B cell (primary cell): ENCODE measurements around the gene SMU1. TPM values are rescaled to one million over a fixed set of nuclear protein-coding genes. Genes with fewer than 3 reads are reported as not detected.

Experiments used
- ATAC-seq: fragments of 200-7000 bp; cut with Tn5 transposase; one replicate; pipeline ENCODE4 v1.10.0; 2021; ENCODE audit warnings: low read depth, mild to moderate bottlenecking, moderate number of reproducible peaks, moderate library complexity
- CTCF ChIA-PET: fragments of 350-600 bp; sonication (Branson Sonifier 250); formaldehyde crosslinking; loops from one replicate; lab custom pipeline; 2021; ENCODE audit warnings: antibody characterized with exemption, inconsistent platforms; lab: Charles Lee
- POLR2A ChIA-PET: fragments of 350-600 bp; sonication (Branson Sonifier 250); formaldehyde crosslinking; loops from one replicate; lab custom pipeline; 2021; ENCODE audit warnings: antibody characterized with exemption; lab: Charles Lee
- DNase-seq: peaks from one replicate; pipeline ENCODE4 v3.0.0; 2013
- H2AFZ ChIP-seq: 2 replicates; pipeline ENCODE4 v1.6.1; 2012; ENCODE audit warnings: mild to moderate bottlenecking, low read depth, low read length; ENCODE audit not compliant: insufficient read depth, poor library complexity, severe bottlenecking
- H3K27ac ChIP-seq, 2 donors: 1 replicate in 1 of 2; 2 replicates in 1 of 2; pipeline ENCODE4 v1.5.1; 2012 to 2013; ENCODE audit warnings: low read length in 2 of 2, mild to moderate bottlenecking in 2 of 2, moderate library complexity in 1 of 2
- H3K27me3 ChIP-seq, 4 experiments: fragments of 200-600 bp in 1 of 4; sonication (generic) in 1 of 4; replicated peaks in 1 of 4; 1 replicate in 2 of 4; 2 replicates in 2 of 4; pipeline versions ENCODE4 v1.6.1 to v1.7.0; 2013 to 2016; ENCODE audit warnings: low read length in 3 of 4, mild to moderate bottlenecking in 2 of 4, mixed read lengths in 1 of 4, moderate library complexity in 1 of 4; ENCODE audit not compliant: insufficient read depth in 4 of 4, control insufficient read depth in 3 of 4; ENCODE audit errors: control extremely low read depth in 1 of 4
- H3K36me3 ChIP-seq, 2 experiments: replicated peaks in 1 of 2; 1 replicate in 1 of 2; 2 replicates in 1 of 2; pipeline versions ENCODE4 v1.6.1 to v1.7.1; 2013; ENCODE audit warnings: low read length in 1 of 2; ENCODE audit not compliant: insufficient read depth in 2 of 2, control insufficient read depth in 1 of 2; ENCODE audit errors: control extremely low read depth in 1 of 2, extremely low read depth in 1 of 2
- H3K4me1 ChIP-seq, 2 donors: fragments of 200-600 bp in 1 of 2; sonication (generic) in 1 of 2; 1 replicate in 1 of 2; 2 replicates in 1 of 2; pipeline versions ENCODE4 v1.5.1 to v1.6.1; 2013 to 2017; ENCODE audit warnings: low read length in 2 of 2; ENCODE audit not compliant: control insufficient read depth in 2 of 2, insufficient read depth in 2 of 2
- H3K4me2 ChIP-seq: replicated peaks from 2 replicates; pipeline ENCODE3; 2012; ENCODE audit warnings: mild to moderate bottlenecking, low read depth, low read length; ENCODE audit not compliant: poor library complexity, severe bottlenecking
- H3K4me3 ChIP-seq, 5 experiments: fragments of 200-600 bp in 1 of 5; sonication (generic) in 1 of 5; 1 replicate in 3 of 5; 2 replicates in 2 of 5; pipeline versions ENCODE4 v1.5.1 to v1.7.0; 2011 to 2016; ENCODE audit warnings: low read length in 4 of 5, mild to moderate bottlenecking in 4 of 5, low read depth in 2 of 5, control low read depth in 1 of 5, moderate library complexity in 1 of 5; ENCODE audit not compliant: insufficient read depth in 1 of 5; ENCODE audit errors: control extremely low read depth in 1 of 5, extremely low read depth in 1 of 5
- H3K79me2 ChIP-seq: fragments of 200-600 bp; sonication (generic); one replicate; pipeline ENCODE4 v1.6.0; 2016; ENCODE audit warnings: low read length; ENCODE audit not compliant: control insufficient read depth, insufficient read depth
- H3K9ac ChIP-seq: fragments of 200-600 bp; sonication (generic); 2 replicates; pipeline ENCODE4 v1.6.1; 2017; ENCODE audit warnings: mild to moderate bottlenecking, low read length, moderate library complexity
- H3K9me3 ChIP-seq, 3 donors: one replicate each; pipeline versions ENCODE4 v1.6.1 to v1.7.1; 2013; ENCODE audit warnings: low read length in 2 of 3; ENCODE audit not compliant: control insufficient read depth in 2 of 3, insufficient read depth in 1 of 3; ENCODE audit errors: control extremely low read depth in 1 of 3
- H4K20me1 ChIP-seq: 2 replicates; pipeline ENCODE4 v1.6.0; 2012; ENCODE audit warnings: mild to moderate bottlenecking, low read length; ENCODE audit not compliant: insufficient read depth, control insufficient read depth, poor library complexity, severe bottlenecking
- H3K27ac Mint-ChIP-seq: one replicate; pipeline ENCODE4 v1.8.0; 2021; ENCODE audit warnings: mixed read lengths
- H3K27me3 Mint-ChIP-seq: one replicate; pipeline ENCODE4 v1.8.0; 2021; ENCODE audit warnings: mixed read lengths
- H3K4me1 Mint-ChIP-seq: one replicate; pipeline ENCODE4 v1.8.0; 2021; ENCODE audit warnings: mixed read lengths
- H3K4me3 Mint-ChIP-seq: one replicate; pipeline ENCODE4 v1.8.0; 2021; ENCODE audit warnings: mixed read lengths
- H3K9me3 Mint-ChIP-seq: one replicate; pipeline ENCODE4 v1.8.0; 2022; ENCODE audit warnings: mixed read lengths; ENCODE audit not compliant: insufficient read depth
- CTCF ChIP-seq: fragments of 200-600 bp; IDR thresholded peaks from one replicate; pipeline ENCODE4 v1.8.0; 2022; ENCODE audit warnings: antibody characterized with exemption, mild to moderate bottlenecking
- EZH2 ChIP-seq: IDR thresholded peaks from 2 replicates; pipeline ENCODE4 v1.6.1; 2012; ENCODE audit warnings: borderline replicate concordance, low read depth, mild to moderate bottlenecking, moderate library complexity, low read length; ENCODE audit not compliant: insufficient read depth, poor library complexity, severe bottlenecking
- WGBS: methylation state at CpG from one replicate; pipeline ENCODE4 v1.1.5; 2013; ENCODE audit warnings: missing lambda C conversion rate; ENCODE audit not compliant: insufficient coverage; 5-methylcytosine and 5-hydroxymethylcytosine counted together
- intact Hi-C: fragments of 100-400 bp; cut with micrococcal nuclease; formaldehyde crosslinking; loops from one replicate; pipeline ENCODE4 v1.10.0; 2022
- polyA plus RNA-seq: library from polyadenylated mRNA; depleted of rRNA; stranded (reverse); fragments of >200 nt; gene quantifications from 2 replicates; pipeline ENCODE4 v1.2.3, GENCODE V29; 2012
- total RNA-seq, 2 donors: library from RNA; stranded (reverse); fragments of 120-200 nt in 1 of 2; gene quantifications; 1 replicate in 1 of 2; 2 replicates in 1 of 2; pipeline versions ENCODE4 v1.2.3 to v1.2.4, GENCODE V29; 2013 to 2022

The SMU1 gene
- total and polyA plus RNA-seq, 2 donors (not counting 1 experiment from before 2014, with no cell fraction given) = 6.2 to 26.3 TPM

DNA sequence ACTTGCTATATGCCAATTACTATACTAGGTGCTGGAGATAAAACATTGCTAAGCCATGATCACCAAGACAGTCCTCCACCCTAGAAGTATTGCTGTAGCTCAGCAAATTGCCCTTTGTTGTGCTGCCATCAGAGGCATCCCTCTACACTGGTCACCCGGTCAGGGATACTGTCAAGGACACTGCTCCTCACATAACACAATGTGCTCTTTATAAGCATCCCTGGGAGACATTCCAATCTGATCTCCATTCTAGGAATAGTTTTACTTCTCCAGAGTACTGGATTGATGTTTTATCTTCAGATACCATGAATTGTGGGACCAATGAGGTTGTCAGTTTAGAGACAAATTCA, 61.8 kb downstream of the SMU1 start:
- H3K27ac Mint-ChIP-seq = no peak overlapping the region
- Histone ChIP-seq H3K9me3 (no peaks in the 10 kb centered on the region), H3K27me3 (no peaks in the 10 kb centered on the region), H3K4me3 (no peak overlapping the region), H3K79me2 (peaks cover 11% of the 10 kb centered on the region), H3K36me3 (no peaks in the 10 kb centered on the region), H3K27ac (no peak overlapping the region), H3K4me2 (no peak overlapping the region), H2AFZ (no peak overlapping the region), H3K4me1 (no peaks in the 10 kb centered on the region), H3K9ac (no peak overlapping the region), H4K20me1 (no peaks in the 10 kb centered on the region)
- DNase-seq (no peak), ATAC-seq (no peak)
- no peaks in the 10 kb centered on the region for H3K4me1 Mint-ChIP-seq
- TF ChIP-seq CTCF = no peak
- TF ChIP-seq EZH2 = no peak
- intact Hi-C loops = no loop called here
- H3K9me3 Mint-ChIP-seq = no peaks in the 10 kb centered on the region
- no CpG with 5 or more reads among the region's 1 CpG for WGBS
- POLR2A ChIA-PET = no interaction called here
- CTCF ChIA-PET = interaction anchor here (0.8 kb wide), 1 partner anchor 10 kb away, joined by 3 read pairs; the partner anchor contains the start of gene DNAJA1
- no peaks in the 10 kb centered on the region for H3K27me3 Mint-ChIP-seq
- no peak overlapping the region for H3K4me3 Mint-ChIP-seq

DNA sequence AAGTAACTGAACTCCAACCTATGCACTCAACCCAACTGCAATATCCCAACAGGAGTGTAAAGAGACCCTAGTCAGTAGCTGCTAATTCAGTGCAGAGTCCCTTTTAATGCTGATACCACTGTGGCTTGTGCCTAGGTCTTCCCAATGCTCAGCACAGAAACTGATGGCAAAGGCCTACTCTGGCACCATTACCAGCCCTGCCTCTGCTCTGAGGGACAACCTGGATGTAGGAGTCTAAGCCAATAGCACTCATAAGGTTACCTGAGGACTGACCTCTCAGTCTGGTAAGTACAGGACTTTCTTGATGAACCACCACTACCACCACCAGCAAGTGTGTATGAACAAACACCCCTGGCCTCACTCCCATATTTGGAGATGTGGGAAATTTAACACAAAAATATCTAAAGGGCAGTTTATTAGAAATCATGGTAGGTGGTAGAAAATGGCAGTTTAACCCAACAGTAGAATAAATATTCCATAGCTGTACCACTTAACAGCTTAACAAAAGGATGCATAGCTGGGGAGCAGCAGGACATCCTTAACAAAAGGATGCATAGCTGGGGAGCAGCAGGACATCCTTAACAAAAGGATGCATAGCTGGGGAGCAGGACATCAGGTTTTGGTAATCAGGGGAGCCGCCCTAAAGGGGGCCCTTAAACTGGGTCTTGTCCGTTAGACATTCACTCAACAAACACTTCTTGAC, 62.4 kb downstream of the SMU1 start:
- H3K27ac Mint-ChIP-seq = no peak overlapping the region
- Histone ChIP-seq H3K9ac (no peak overlapping the region), H4K20me1 (no peaks in the 10 kb centered on the region), H3K27ac (no peak overlapping the region), H3K79me2 (peaks cover 11% of the 10 kb centered on the region), H3K4me2 (no peak overlapping the region), H3K9me3 (no peaks in the 10 kb centered on the region), H3K4me3 (no peak overlapping the region), H3K4me1 (no peaks in the 10 kb centered on the region), H2AFZ (no peak overlapping the region), H3K27me3 (no peaks in the 10 kb centered on the region), H3K36me3 (no peaks in the 10 kb centered on the region)
- no peak for ATAC-seq
- TF ChIP-seq EZH2 (no peak), CTCF (no peak)
- ChIA-PET CTCF (interaction anchor here (0.8 kb wide), 1 partner anchor 11 kb away, joined by 3 read pairs; the partner anchor contains the start of gene DNAJA1), POLR2A (no interaction called here)
- no peak for DNase-seq
- intact Hi-C loops = no loop called here
- no peaks in the 10 kb centered on the region for H3K4me1 Mint-ChIP-seq
- no CpG with 5 or more reads among the region's 2 CpGs for WGBS
- no peak overlapping the region for H3K4me3 Mint-ChIP-seq
- no peaks in the 10 kb centered on the region for H3K9me3 Mint-ChIP-seq
- H3K27me3 Mint-ChIP-seq = no peaks in the 10 kb centered on the region
